ENCODE results near the gene SLC35G1. TPM values are rescaled to one million over a fixed set of nuclear protein-coding genes. Genes with fewer than 3 reads are reported as not detected.

Gene SLC35G1
- total and polyA plus RNA-seq, 9 donors = 2.9 to 6.1 (median 4.5) TPM

DNA sequence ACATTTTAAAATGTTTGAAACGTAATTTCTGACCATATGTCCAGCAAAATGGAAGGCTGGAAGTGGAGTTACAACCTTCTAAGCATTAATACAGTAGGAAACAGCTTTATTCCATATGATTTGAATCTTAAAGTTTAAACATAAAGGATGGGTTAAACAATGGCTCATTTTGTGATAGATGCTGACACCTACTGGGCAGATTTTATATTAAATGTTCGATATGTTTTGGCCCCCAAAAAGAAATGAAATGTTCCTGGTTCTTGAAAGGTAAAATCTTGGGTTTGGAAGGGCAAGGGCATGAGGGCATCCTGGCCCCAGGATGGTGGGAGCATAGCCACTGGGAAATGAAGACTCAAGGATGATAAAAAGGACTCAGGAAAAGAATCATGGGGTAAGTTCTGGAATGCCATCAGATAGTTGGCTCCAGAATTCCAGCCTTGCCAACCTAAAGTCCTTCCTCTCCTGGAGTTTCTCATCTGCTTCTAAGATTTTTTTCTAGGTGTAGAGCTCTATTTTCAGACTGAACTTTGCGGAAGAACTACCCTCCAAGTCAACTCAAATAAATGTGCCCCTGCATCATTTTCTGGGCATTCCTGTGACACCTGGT, 34.6 kb upstream of the SLC35G1 start:
- H3K4me3 ChIP-seq (ENCODE audit: low read length) = no peak overlapping the region
- DNase-seq = peak; percentile 8
- H3K27ac ChIP-seq (ENCODE audit: low read length) = no peak overlapping the region
- no peaks in the 10 kb centered on the region for H3K4me1 ChIP-seq (ENCODE audit: control insufficient read depth, insufficient read depth, low read length)
- no peaks in the 10 kb centered on the region for H3K27me3 ChIP-seq (ENCODE audit: control insufficient read depth, insufficient read depth, low read length)
- WGBS (ENCODE audit: insufficient coverage) = 15% methylated on average over 1 of the region's 3 CpGs
- peaks cover 2% of the 10 kb centered on the region for H3K9me3 ChIP-seq (replicated peaks; ENCODE audit: control insufficient read depth, low read depth, low read length)
- no peaks in the 10 kb centered on the region for H3K36me3 ChIP-seq (ENCODE audit: control insufficient read depth, insufficient read depth, low read length)

DNA sequence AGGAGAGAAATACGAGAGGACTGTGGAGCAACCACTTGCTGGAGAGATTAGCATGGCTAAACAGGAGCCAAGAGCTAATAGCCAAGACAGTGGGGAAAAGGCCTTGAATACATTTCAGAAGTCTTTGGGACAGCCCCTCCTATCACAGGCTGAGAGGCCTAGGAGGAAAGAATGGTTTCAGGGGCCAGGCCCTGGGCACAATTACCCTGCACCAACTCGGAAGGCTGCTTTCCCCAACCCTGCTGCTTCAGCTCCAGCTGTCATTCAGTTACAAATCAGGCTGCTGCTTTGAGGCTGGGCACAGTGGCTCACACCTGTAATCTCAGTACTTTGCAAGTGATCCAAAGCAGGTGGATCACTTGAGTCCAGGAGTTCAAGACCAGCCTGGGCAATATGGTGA, 32.0 kb upstream of the SLC35G1 start:
- Histone ChIP-seq H3K27me3 (ENCODE audit: control insufficient read depth, insufficient read depth, low read length) (no peaks in the 10 kb centered on the region), H3K9me3 (replicated peaks; ENCODE audit: control insufficient read depth, low read depth, low read length) (peaks cover 2% of the 10 kb centered on the region), H3K4me1 (ENCODE audit: control insufficient read depth, insufficient read depth, low read length) (no peaks in the 10 kb centered on the region), H3K4me3 (ENCODE audit: low read length) (no peak overlapping the region), H3K36me3 (ENCODE audit: control insufficient read depth, insufficient read depth, low read length) (no peaks in the 10 kb centered on the region), H3K27ac (ENCODE audit: low read length) (no peak overlapping the region)
- DNase-seq = no peak
- WGBS (ENCODE audit: insufficient coverage) = 69% methylated on average over 1 of the region's 2 CpGs

DNA sequence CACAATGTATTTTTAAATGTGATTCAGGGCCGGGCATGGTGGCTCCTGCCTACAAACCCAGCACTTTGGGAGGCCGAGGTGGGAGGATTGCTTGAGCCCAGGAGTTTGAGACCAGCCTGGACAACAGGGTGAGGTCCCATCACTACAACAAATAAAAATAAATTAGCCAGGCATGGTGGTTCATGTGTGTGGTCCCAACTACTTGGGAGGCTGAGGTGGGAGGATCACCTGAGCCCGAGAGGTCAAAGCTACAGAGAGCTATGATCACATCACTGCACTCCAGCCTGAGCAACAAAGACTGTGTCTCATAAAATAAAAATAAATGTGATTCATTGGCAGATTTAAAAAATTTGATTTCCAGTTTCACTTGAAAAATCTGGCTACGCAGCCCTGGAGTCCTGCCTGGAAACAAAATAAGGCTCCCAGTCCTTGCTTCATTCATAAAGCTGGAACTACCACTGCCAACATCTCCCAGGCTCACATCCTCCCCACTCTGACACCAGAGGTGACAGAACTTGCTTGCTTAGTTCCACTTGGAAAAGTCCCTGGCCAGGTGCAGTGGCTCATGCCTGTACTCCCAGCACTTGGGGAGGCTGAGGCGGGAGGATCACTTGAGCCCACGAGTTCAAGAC, 27.9 kb upstream of the SLC35G1 start:
- Histone ChIP-seq H3K4me1 (ENCODE audit: control insufficient read depth, insufficient read depth, low read length) (no peaks in the 10 kb centered on the region), H3K27me3 (ENCODE audit: control insufficient read depth, insufficient read depth, low read length) (peaks cover 3% of the 10 kb centered on the region), H3K27ac (ENCODE audit: low read length) (no peak overlapping the region), H3K9me3 (replicated peaks; ENCODE audit: control insufficient read depth, low read depth, low read length) (peaks cover 3% of the 10 kb centered on the region), H3K36me3 (ENCODE audit: control insufficient read depth, insufficient read depth, low read length) (no peaks in the 10 kb centered on the region), H3K4me3 (ENCODE audit: low read length) (no peak overlapping the region)
- WGBS (ENCODE audit: insufficient coverage) = no CpG with 5 or more reads among the region's 6 CpGs
- DNase-seq = peak; percentile 76

DNA sequence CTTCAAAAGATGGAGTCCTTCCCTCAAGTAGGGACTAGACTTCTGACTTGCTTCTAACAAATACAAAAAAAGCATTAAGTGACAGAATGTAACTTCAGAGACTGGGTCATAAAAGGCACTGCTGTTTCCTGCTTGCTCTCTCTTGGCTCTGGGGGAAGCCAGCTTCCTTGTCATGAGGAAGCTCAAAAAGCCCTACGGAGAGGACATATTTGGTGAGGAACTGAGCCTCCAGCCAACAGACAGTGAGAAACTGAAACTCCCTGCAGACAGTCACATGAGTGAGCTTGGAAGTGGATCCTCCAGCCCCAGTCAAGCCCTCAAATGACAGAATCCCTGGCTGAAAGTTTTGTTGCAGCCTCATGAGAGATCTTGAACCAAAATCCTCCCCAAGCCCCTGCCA, 26.3 kb upstream of the SLC35G1 start:
- DNase-seq = no peak
- Histone ChIP-seq H3K9me3 (replicated peaks; ENCODE audit: control insufficient read depth, low read depth, low read length) (peaks cover 2% of the 10 kb centered on the region), H3K36me3 (ENCODE audit: control insufficient read depth, insufficient read depth, low read length) (no peaks in the 10 kb centered on the region), H3K27ac (ENCODE audit: low read length) (no peak overlapping the region), H3K4me3 (ENCODE audit: low read length) (no peak overlapping the region), H3K27me3 (ENCODE audit: control insufficient read depth, insufficient read depth, low read length) (peaks cover 3% of the 10 kb centered on the region), H3K4me1 (ENCODE audit: control insufficient read depth, insufficient read depth, low read length) (no peaks in the 10 kb centered on the region)
- 70% methylated on average over 1 of the region's 1 CpG for WGBS (ENCODE audit: insufficient coverage)

DNA sequence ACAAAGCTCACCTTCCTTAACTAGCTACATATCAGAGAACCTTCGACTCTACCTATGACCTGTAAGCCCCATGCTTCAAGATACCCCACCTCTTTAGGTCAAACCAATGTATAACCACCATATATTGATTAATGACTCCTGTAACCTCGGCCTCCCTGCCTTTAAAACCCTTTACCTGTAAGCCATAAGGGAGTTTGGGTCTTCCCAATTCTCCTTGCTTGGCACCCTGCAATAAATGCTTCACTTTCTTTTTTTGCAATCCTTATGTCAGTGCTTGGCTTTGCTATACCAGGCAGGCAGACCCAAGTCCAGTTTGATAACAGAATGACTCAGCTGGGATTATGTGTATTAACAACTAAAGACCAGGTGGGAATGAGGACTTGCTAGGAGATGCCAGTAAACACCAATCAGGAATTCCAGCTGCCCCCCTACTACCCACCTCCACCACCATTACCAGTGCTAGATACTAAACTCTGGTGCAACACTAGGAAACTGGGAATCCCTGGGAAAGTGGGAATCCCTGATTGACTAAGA, 22.0 kb upstream of the SLC35G1 start:
- Histone ChIP-seq H3K4me1 (ENCODE audit: control insufficient read depth, insufficient read depth, low read length) (no peaks in the 10 kb centered on the region), H3K9me3 (replicated peaks; ENCODE audit: control insufficient read depth, low read depth, low read length) (peaks cover 2% of the 10 kb centered on the region), H3K27ac (ENCODE audit: low read length) (no peak overlapping the region), H3K36me3 (ENCODE audit: control insufficient read depth, insufficient read depth, low read length) (no peaks in the 10 kb centered on the region), H3K27me3 (ENCODE audit: control insufficient read depth, insufficient read depth, low read length) (peaks cover 3% of the 10 kb centered on the region), H3K4me3 (ENCODE audit: low read length) (no peak overlapping the region)
- DNase-seq = no peak
- 88% methylated on average over 2 of the region's 2 CpGs for WGBS (ENCODE audit: insufficient coverage)

DNA sequence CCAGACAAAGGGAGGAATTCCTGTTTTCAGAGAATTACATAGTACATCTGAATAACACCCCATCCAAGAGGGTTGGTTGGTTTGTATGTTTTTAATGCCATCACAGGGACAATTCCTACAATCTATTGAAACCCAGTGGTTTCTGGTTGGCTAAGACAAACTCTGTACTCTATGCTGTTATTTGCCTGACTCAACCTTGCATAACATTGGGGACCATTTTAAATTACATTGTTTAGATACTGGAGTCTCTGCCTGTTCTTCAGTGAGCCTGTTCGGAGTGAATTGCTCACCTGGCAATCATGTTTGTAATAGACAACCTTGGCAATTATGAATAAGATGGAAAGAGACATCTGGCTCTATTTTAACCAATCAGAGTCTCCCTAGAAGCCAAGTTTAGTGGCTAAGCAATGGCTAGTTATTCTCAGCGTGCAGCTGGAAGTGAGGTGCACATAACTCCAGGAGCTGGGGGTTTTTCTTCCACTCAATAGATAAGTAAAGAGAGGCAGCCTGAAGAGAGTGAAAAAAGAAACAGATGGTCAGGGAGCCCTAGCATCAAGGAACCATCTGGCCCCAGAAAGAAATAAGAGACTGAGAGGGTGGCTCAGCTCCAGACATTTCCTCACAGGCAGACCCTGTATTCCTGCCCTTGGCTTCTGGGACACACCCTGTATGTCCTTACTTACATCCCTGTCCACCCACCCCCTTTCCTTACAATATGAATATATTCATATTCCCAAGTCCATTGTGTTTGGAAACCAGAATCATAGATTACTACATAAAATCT, 21.2 kb upstream of the SLC35G1 start:
- H3K27me3 ChIP-seq (ENCODE audit: control insufficient read depth, insufficient read depth, low read length) = peaks cover 2% of the 10 kb centered on the region

DNA sequence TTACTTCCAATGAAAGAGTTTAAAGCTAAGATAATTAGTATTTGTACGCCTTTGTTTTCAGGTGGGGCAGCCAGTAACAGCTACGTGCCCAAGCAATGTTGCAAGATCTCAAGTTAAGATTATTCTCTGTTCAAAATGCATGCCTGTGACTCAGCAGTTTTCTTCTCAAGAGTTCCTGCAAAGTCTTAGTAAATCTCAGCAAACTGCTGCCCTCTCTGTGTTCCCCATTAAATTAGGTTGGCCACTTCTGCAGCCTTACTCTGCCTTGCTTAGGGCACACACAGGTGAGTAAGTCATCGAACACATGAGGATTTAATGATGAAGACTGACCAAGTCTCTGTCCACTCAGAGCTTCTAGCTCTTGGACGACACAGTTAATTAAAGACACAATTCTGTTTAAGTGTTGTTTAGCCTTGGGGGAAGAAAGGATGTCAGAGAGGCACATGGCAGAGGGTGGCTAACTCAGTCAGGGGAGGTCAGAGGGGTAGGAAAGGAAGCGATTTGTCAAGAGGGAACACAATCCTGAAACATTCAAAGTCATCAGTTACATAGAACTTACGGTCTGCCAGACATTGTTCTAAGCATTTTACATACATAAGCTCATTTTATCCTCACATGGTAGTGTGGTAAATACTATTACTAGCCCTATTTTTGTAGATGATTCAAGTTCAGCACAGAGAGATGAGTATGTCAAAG, 20.2 kb upstream of the SLC35G1 start:
- Histone ChIP-seq H3K27ac (ENCODE audit: low read length) (no peak overlapping the region), H3K4me1 (ENCODE audit: control insufficient read depth, insufficient read depth, low read length) (no peaks in the 10 kb centered on the region), H3K4me3 (ENCODE audit: low read length) (no peak overlapping the region), H3K27me3 (ENCODE audit: control insufficient read depth, insufficient read depth, low read length) (no peaks in the 10 kb centered on the region), H3K36me3 (ENCODE audit: control insufficient read depth, insufficient read depth, low read length) (no peaks in the 10 kb centered on the region), H3K9me3 (replicated peaks; ENCODE audit: control insufficient read depth, low read depth, low read length) (no peaks in the 10 kb centered on the region)
- WGBS (ENCODE audit: insufficient coverage) = 72% methylated on average over 3 of the region's 6 CpGs
- DNase-seq = no peak

More for the DNA sequence above, 21.2 kb upstream of the SLC35G1 start:
- Histone ChIP-seq H3K4me1 (ENCODE audit: control insufficient read depth, insufficient read depth, low read length) (no peaks in the 10 kb centered on the region), H3K36me3 (ENCODE audit: control insufficient read depth, insufficient read depth, low read length) (no peaks in the 10 kb centered on the region), H3K4me3 (ENCODE audit: low read length) (no peak overlapping the region), H3K27ac (ENCODE audit: low read length) (no peak overlapping the region), H3K9me3 (replicated peaks; ENCODE audit: control insufficient read depth, low read depth, low read length) (no peaks in the 10 kb centered on the region)
- DNase-seq = peak; percentile 13
- no CpG with 5 or more reads among the region's 2 CpGs for WGBS (ENCODE audit: insufficient coverage)

DNA sequence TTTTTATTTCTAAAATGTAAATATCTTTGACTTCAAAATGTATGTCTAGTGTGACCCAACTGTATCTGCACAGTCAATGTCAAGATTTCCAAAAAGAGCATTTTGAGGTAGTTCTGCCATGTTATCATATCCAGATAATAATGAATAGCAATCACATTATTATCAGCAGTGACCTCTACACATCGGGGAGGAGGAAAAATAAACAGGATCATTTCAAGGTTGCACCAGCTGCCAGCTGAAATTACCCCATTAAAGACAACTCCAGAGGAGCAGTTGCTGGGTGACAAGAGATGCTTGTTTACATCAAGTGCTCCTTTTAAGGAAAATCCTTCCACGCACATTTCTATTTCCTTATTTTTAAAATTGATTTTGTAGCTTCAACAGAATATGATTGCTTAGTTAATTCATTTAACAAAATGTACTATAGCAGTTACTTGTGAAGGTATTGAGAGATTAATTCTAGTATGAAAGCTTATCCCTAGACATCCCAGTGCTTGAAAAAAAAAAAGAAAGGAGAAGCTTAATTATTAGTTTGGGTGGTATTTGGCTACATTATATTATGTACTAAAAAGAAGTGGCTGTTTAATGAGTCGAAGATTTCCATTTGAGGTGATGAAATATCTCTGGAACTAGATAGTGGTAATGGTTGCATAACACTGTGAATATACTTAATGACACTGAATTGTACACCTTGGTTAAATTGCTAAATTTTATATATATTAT, 19.3 kb upstream of the SLC35G1 start:
- no peak for DNase-seq
- H3K9me3 ChIP-seq (replicated peaks; ENCODE audit: control insufficient read depth, low read depth, low read length) = no peaks in the 10 kb centered on the region
- H3K4me3 ChIP-seq (ENCODE audit: low read length) = no peak overlapping the region
- no peaks in the 10 kb centered on the region for H3K36me3 ChIP-seq (ENCODE audit: control insufficient read depth, insufficient read depth, low read length)
- no peaks in the 10 kb centered on the region for H3K4me1 ChIP-seq (ENCODE audit: control insufficient read depth, insufficient read depth, low read length)
- no peaks in the 10 kb centered on the region for H3K27me3 ChIP-seq (ENCODE audit: control insufficient read depth, insufficient read depth, low read length)
- no CpG with 5 or more reads among the region's 3 CpGs for WGBS (ENCODE audit: insufficient coverage)
- H3K27ac ChIP-seq (ENCODE audit: low read length) = no peak overlapping the region

DNA sequence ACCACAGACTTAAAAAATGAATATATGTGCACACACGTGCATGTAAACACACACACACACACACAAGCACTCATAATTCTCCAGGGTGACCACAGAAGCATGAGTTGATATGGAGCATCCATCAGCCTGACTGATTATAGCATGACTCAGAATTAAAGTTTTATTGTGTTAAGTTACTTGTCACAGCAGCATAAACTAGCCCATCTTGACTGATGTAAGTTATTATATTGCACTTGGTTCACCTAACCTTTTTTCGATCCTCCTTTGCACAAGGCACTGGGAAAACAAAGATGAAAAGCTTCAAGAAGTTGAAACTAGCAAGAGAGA, 18.8 kb upstream of the SLC35G1 start:
- Histone ChIP-seq H3K36me3 (ENCODE audit: control insufficient read depth, insufficient read depth, low read length) (no peaks in the 10 kb centered on the region), H3K27ac (ENCODE audit: low read length) (no peak overlapping the region), H3K27me3 (ENCODE audit: control insufficient read depth, insufficient read depth, low read length) (no peaks in the 10 kb centered on the region), H3K9me3 (replicated peaks; ENCODE audit: control insufficient read depth, low read depth, low read length) (no peaks in the 10 kb centered on the region), H3K4me1 (ENCODE audit: control insufficient read depth, insufficient read depth, low read length) (no peaks in the 10 kb centered on the region), H3K4me3 (ENCODE audit: low read length) (no peak overlapping the region)
- DNase-seq = no peak
- 100% methylated on average over 1 of the region's 2 CpGs for WGBS (ENCODE audit: insufficient coverage)
